SK-N-SH (cell line): ENCODE measurements around the gene SIM2. TPM values are rescaled to one million over a fixed set of nuclear protein-coding genes. Genes with fewer than 3 reads are reported as not detected.

Experiments used
- CTCF ChIA-PET: fragments of 300-600, 350-600 bp; formaldehyde crosslinking; extraction: SDS; loops from one replicate; lab custom pipeline; 2021; lab: Yijun Ruan, JAX
- POLR2A ChIA-PET: fragments of 350-600 bp; sonication (Branson Sonifier 250); formaldehyde crosslinking; extraction: SDS; loops from one replicate; lab custom pipeline; 2020; ENCODE audit warnings: antibody characterized with exemption, inconsistent platforms; lab: Yijun Ruan, JAX
- DNase-seq: peaks from one replicate; pipeline ENCODE4 v3.0.0; 2012
- H2AFZ ChIP-seq: fragments of 200-600 bp; sonication (generic); 2 replicates; pipeline ENCODE4 v1.8.1; 2016; ENCODE audit warnings: antibody characterized with exemption, mild to moderate bottlenecking, low read depth
- H3F3A ChIP-seq: fragments of 200-600 bp; sonication (generic); replicated peaks from 2 replicates; pipeline ENCODE3; 2016; ENCODE audit warnings: antibody characterized with exemption, mild to moderate bottlenecking; ENCODE audit not compliant: insufficient read depth
- H3K27ac ChIP-seq, 2 experiments: fragments of 200-500 bp in 1 of 2; fragments of 200-600 bp in 1 of 2; sonication (Bioruptor generic) in 1 of 2; sonication (generic), shearing (Covaris generic) in 1 of 2; 2 replicates each; pipeline versions ENCODE4 v1.5.1 to v1.6.1; 2014 to 2016; ENCODE audit warnings: low read depth in 2 of 2, inconsistent platforms in 1 of 2, low read length in 1 of 2, mild to moderate bottlenecking in 1 of 2, mixed read lengths in 1 of 2
- H3K27me3 ChIP-seq: fragments of 200-600 bp; sonication (generic), shearing (Covaris generic); 2 replicates; pipeline ENCODE4 v1.6.1; 2016; ENCODE audit warnings: mixed run types; ENCODE audit not compliant: insufficient read depth
- H3K36me3 ChIP-seq, 2 experiments: fragments of 200-500 bp in 1 of 2; fragments of 200-600 bp in 1 of 2; sonication (Bioruptor generic) in 1 of 2; sonication (generic) in 1 of 2; replicated peaks in 1 of 2; 2 replicates each; pipeline versions ENCODE3 to v1.5.1; 2014 to 2016; ENCODE audit warnings: low read length in 1 of 2, mild to moderate bottlenecking in 1 of 2; ENCODE audit not compliant: insufficient read depth in 2 of 2, control insufficient read depth in 1 of 2
- H3K4me1 ChIP-seq, 2 experiments: fragments of 200-500 bp in 1 of 2; fragments of 200-600 bp in 1 of 2; sonication (Bioruptor generic) in 1 of 2; sonication (generic), shearing (Covaris generic) in 1 of 2; 2 replicates each; pipeline versions ENCODE4 v1.5.1 to v1.6.1; 2014 to 2016; ENCODE audit warnings: low read depth in 1 of 2, low read length in 1 of 2, mixed run types in 1 of 2; ENCODE audit not compliant: insufficient read depth in 2 of 2, control insufficient read depth in 1 of 2
- H3K4me2 ChIP-seq: fragments of 200-600 bp; sonication (generic), shearing (Covaris generic); 2 replicates; pipeline ENCODE4 v1.6.1; 2017; ENCODE audit warnings: mixed run types
- H3K4me3 ChIP-seq, 2 experiments: fragments of 200-500 bp in 1 of 2; fragments of 200-600 bp in 1 of 2; sonication (Bioruptor generic) in 1 of 2; sonication (generic), shearing (Covaris generic) in 1 of 2; 2 replicates each; pipeline versions ENCODE4 v1.5.1 to v1.8.1; 2014 to 2016; ENCODE audit warnings: low read depth in 2 of 2, inconsistent platforms in 1 of 2, low read length in 1 of 2, mild to moderate bottlenecking in 1 of 2, mixed read lengths in 1 of 2, moderate library complexity in 1 of 2
- H3K79me2 ChIP-seq: fragments of 200-600 bp; sonication (generic); 2 replicates; pipeline ENCODE4 v1.8.1; 2017; ENCODE audit warnings: mild to moderate bottlenecking; ENCODE audit not compliant: insufficient read depth
- H3K9ac ChIP-seq: fragments of 200-600 bp; sonication (generic); 2 replicates; pipeline ENCODE4 v1.6.1; 2017; ENCODE audit warnings: mixed run types
- H3K9me2 ChIP-seq: fragments of 200-600 bp; sonication (generic); 2 replicates; pipeline ENCODE4 v1.6.1; 2017; ENCODE audit warnings: mixed run types
- H3K9me3 ChIP-seq: fragments of 200-600 bp; sonication (generic); 2 replicates; pipeline ENCODE4 v1.6.1; 2017; ENCODE audit warnings: mixed run types, mild to moderate bottlenecking, moderate library complexity
- H4K20me1 ChIP-seq: fragments of 200-600 bp; sonication (generic); 2 replicates; pipeline ENCODE4 v1.6.1; 2017; ENCODE audit warnings: mild to moderate bottlenecking, mixed run types; ENCODE audit not compliant: insufficient read depth
- CHD2 ChIP-seq: fragments of 150-350 bp; IDR thresholded peaks from 2 replicates; pipeline ENCODE4 v1.6.1; 2018; ENCODE audit warnings: low read length; ENCODE audit not compliant: partially characterized antibody
- ELF1 ChIP-seq: IDR thresholded peaks from 2 replicates; pipeline ENCODE4 v1.4.0; 2012
- EP300 ChIP-seq, 2 experiments: IDR thresholded peaks; 2 replicates each; pipeline versions ENCODE4 v1.4.0 to v1.6.1; 2012; ENCODE audit warnings: borderline replicate concordance in 1 of 2, low read depth in 1 of 2, low read length in 1 of 2
- FOSL2 ChIP-seq: IDR thresholded peaks from 2 replicates; pipeline ENCODE4 v1.4.0; 2012; ENCODE audit warnings: low read depth, mild to moderate bottlenecking, moderate library complexity, borderline replicate concordance
- GABPA ChIP-seq: IDR thresholded peaks from 2 replicates; pipeline ENCODE4 v1.4.0; 2012; ENCODE audit warnings: low read depth, mild to moderate bottlenecking
- GATA2 ChIP-seq: sonication (generic); formaldehyde crosslinking; IDR thresholded peaks from 2 replicates; pipeline ENCODE4 v1.5.0; 2020; ENCODE audit warnings: mild to moderate bottlenecking, missing genetic modification reagents
- IRF3 ChIP-seq: fragments of 150-350 bp; IDR thresholded peaks from 2 replicates; pipeline ENCODE4 v1.6.1; 2016; ENCODE audit warnings: mild to moderate bottlenecking, low read depth, low read length
- JUND ChIP-seq: IDR thresholded peaks from 2 replicates; pipeline ENCODE4 v1.4.0; 2012
- MAX ChIP-seq: IDR thresholded peaks from 2 replicates; pipeline ENCODE4 v1.4.0; 2012; ENCODE audit warnings: low read depth
- MEF2A ChIP-seq: IDR thresholded peaks from 2 replicates; pipeline ENCODE4 v1.4.0; 2012; ENCODE audit warnings: low read depth, borderline replicate concordance
- PBX3 ChIP-seq: IDR thresholded peaks from 2 replicates; pipeline ENCODE4; 2012
- RAD21 ChIP-seq: IDR thresholded peaks from 2 replicates; pipeline ENCODE4 v1.6.1; 2012; ENCODE audit warnings: mild to moderate bottlenecking, low read length
- RFX5 ChIP-seq: IDR thresholded peaks from 2 replicates; pipeline ENCODE4 v1.6.1; 2012; ENCODE audit warnings: mild to moderate bottlenecking, improper control_type of control experiment, low read length
- SIN3A ChIP-seq: IDR thresholded peaks from 2 replicates; pipeline ENCODE4 v1.6.1; 2012; ENCODE audit warnings: low read depth, mild to moderate bottlenecking, low read length, moderate library complexity, borderline replicate concordance
- SMC3 ChIP-seq: IDR thresholded peaks from 2 replicates; pipeline ENCODE4 v1.6.1; 2012; ENCODE audit warnings: low read depth, low read length, improper control_type of control experiment
- TAF1 ChIP-seq: IDR thresholded peaks from 2 replicates; pipeline ENCODE4 v1.6.1; 2012; ENCODE audit warnings: low read depth, mild to moderate bottlenecking, low read length, moderate library complexity, borderline replicate concordance
- TCF12 ChIP-seq: IDR thresholded peaks from 2 replicates; pipeline ENCODE4 v1.4.0; 2012
- USF2 ChIP-seq: fragments of 150-350 bp; IDR thresholded peaks from 2 replicates; pipeline ENCODE4 v1.6.1; 2017; ENCODE audit warnings: antibody characterized with exemption, low read length, low read depth, borderline replicate concordance
- WGBS: methylation state at CpG from one replicate; pipeline ENCODE4 v1.1.6; 2017; ENCODE audit warnings: low lambda C conversion rate; 5-methylcytosine and 5-hydroxymethylcytosine counted together
- polyA plus RNA-seq, 3 experiments: library from polyadenylated mRNA; depleted of rRNA; stranded (reverse); fragments of >200 nt; gene quantifications; 2 replicates each; pipeline ENCODE4 v1.2.3, GENCODE V29; 2012

SIM2 gene
- polyA plus RNA-seq, 1 of the 3 experiments (the other 2 are of a cell fraction): not detected

GRCh38 chr21:36723371-36723881 is 24.5 kb downstream of the SIM2 start:
- H2AFZ ChIP-seq: no peak overlapping the region
- H4K20me1 ChIP-seq: no peaks in the 10 kb centered on the region
- POLR2A ChIA-PET: no interaction called here
- no peak for DNase-seq
- no peak overlapping the region for H3K9ac ChIP-seq
- no peaks in the 10 kb centered on the region for H3K79me2 ChIP-seq
- TF ChIP-seq EP300 (IDR thresholded peaks at IDR 0.05; ENCODE audit: borderline replicate concordance in 1 of 2, low read depth in 1 of 2, low read length in 1 of 2) (no peak), JUND (no peak), FOSL2 (no peak), RFX5 (no peak), TCF12 (no peak), ELF1 (no peak), SIN3A (no peak)
- H3F3A ChIP-seq: no peaks in the 10 kb centered on the region
- H3K9me2 ChIP-seq: no peaks in the 10 kb centered on the region
- no peaks in the 10 kb centered on the region for H3K36me3 ChIP-seq
- H3K27ac ChIP-seq: no peak overlapping the region
- no peaks in the 10 kb centered on the region; a peak in 1 of 4 replicates for H3K4me1 ChIP-seq
- WGBS: 55% methylated on average over 10 of the region's 14 CpGs
- H3K27me3 ChIP-seq: peaks cover 48% of the 10 kb centered on the region
- H3K4me2 ChIP-seq: no peak overlapping the region
- CTCF ChIA-PET: interaction anchor here (1.4 kb wide), 1 partner anchor 24 kb away, joined by 3 read pairs; no protein-coding TSS in a partner anchor
- no peaks in the 10 kb centered on the region for H3K9me3 ChIP-seq
- H3K4me3 ChIP-seq: no peak overlapping the region

GRCh38 chr21:36724660-36725059 is 25.7 kb downstream of the SIM2 start:
- Histone ChIP-seq H3K9me2 (no peaks in the 10 kb centered on the region), H2AFZ (no peak overlapping the region), H3K9me3 (no peaks in the 10 kb centered on the region), H4K20me1 (no peaks in the 10 kb centered on the region), H3K4me3 (no peak overlapping the region), H3K36me3 (no peaks in the 10 kb centered on the region), H3K4me1 (no peaks in the 10 kb centered on the region), H3K27ac (no peak overlapping the region), H3K27me3 (peaks cover 48% of the 10 kb centered on the region), H3K9ac (no peak overlapping the region), H3K4me2 (no peak overlapping the region), H3K79me2 (no peaks in the 10 kb centered on the region), H3F3A (no peaks in the 10 kb centered on the region)
- ChIA-PET CTCF (no interaction called here), POLR2A (no interaction called here)
- TF ChIP-seq EP300 (IDR thresholded peaks at IDR 0.05; ENCODE audit: borderline replicate concordance in 1 of 2, low read depth in 1 of 2, low read length in 1 of 2): no peak
- DNase-seq: no peak
- WGBS: 51% methylated on average over 3 of the region's 3 CpGs

- ChIA-PET POLR2A (no interaction called here), CTCF (no interaction called here)
- Histone ChIP-seq H3K4me2 (no peak overlapping the region), H3K27me3 (peaks cover 50% of the 10 kb centered on the region), H3F3A (no peaks in the 10 kb centered on the region), H3K36me3 (no peaks in the 10 kb centered on the region), H3K9ac (no peak overlapping the region), H2AFZ (no peak overlapping the region), H3K4me3 (no peak overlapping the region), H3K27ac (no peak overlapping the region), H4K20me1 (no peaks in the 10 kb centered on the region), H3K79me2 (no peaks in the 10 kb centered on the region), H3K4me1 (no peaks in the 10 kb centered on the region), H3K9me3 (no peaks in the 10 kb centered on the region), H3K9me2 (no peaks in the 10 kb centered on the region)
- 73% methylated on average over 6 of the region's 12 CpGs for WGBS
- DNase-seq: no peak
- no peak for TF ChIP-seq MAX
- no peak for TF ChIP-seq IRF3
- TF ChIP-seq GATA2 (CRISPR knock-in tag): no peak
- no peak for TF ChIP-seq CHD2
- TF ChIP-seq FOSL2: no peak
- no peak for TF ChIP-seq USF2
- no peak for TF ChIP-seq GABPA
- TF ChIP-seq PBX3: no peak
- TF ChIP-seq RAD21: no peak
- no peak for TF ChIP-seq MEF2A
- no peak for TF ChIP-seq TAF1
- TF ChIP-seq SMC3: no peak
Measured at GRCh38 chr21:36725793-36726386, 27.0 kb downstream of the SIM2 start.
